T-helper 1 cell (primary cell): ENCODE measurements around the gene MET.
A peak's percentile ranks its signal among the peaks of the same experiment; 100 is the strongest.
"Not testable (repeated sequence)": the region's sequence is repeated elsewhere in the genome, so short reads cannot be mapped to it uniquely, and the experiment has no call there.

ENCODE experiments used
- DNase-seq, 5 donors: peaks; one replicate each; pipeline ENCODE4 v3.0.0-alpha.2; 2012 to 2020
- total RNA-seq, 4 donors: gene quantifications; one replicate each; lab custom pipeline; 2026; lab: John Stamatoyannopoulos, UW

Gene MET
- 0 to 0.12 (median 0.04) reads per million in 4 donors for total RNA-seq

- peak in 1 of 5 donors; percentile 40 for DNase-seq
Observed at GRCh38 chr7:116671681-116672595, at the start of gene MET. Gene MET (plus strand): TSS chr7:116672196. CDS start chr7:116699085, 26,889 bp downstream.

DNA sequence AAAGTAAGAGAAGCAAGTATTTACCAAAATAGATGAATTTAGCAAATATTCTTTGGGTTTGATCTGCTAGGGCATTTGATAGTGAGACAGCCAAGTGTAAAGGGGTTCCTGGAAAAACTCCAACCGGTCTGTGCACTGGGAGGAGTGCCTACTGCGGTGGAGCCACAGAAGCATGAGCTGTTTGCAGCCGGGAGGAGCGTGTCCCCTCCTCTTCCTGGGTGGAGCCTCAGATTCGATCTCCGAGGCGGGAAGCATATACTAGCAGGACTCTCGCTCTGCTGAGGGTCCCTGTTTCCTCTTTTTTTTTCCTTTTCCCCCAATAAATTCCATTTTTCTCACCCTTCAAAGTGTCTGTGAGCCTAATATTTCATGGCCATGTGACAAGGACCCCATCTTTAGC lies 45.1 kb upstream of the MET start:
- no peak for DNase-seq

DNA sequence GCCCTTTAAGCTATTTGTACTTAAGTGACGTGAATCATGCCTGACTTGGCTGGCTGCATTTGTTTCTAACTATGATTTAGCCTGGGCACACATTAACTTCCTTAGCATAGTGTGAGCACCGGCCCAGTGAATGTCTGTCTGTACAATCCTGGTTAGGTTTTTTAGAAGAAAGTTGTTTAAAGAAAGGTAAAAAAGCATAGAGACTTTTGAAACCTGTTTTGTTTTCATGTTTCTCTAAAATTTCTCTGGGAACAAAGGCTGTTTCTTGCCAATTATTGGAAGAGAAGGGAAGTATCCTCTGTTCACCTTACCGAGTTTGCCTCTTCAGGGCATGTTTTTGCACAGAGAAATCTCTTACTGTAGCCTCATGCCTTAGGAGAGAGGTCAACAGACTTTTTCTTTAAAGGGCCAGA lies 42.9 kb upstream of the MET start:
- DNase-seq, result no peak

DNA sequence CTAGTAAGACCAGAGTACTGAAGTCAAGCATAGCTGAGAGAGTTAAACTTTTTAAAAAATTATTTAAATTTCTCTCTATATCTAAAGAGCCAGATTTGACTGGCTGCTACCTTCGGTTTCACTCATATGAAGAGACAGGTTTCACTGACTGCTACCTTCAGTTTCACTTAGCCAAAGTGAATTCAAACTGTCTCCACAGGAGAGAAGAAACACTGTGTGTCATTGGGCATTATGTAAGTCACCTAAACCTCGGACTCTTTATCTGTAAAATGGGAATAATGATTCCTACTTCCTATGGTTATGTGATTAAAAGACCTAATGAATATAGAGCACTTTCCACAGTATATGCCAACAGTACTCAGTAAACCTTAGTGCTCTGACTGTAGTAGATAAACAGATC lies 41.6 kb upstream of the MET start:
- DNase-seq, result peak in 1 of 5 donors; percentile 8

DNA sequence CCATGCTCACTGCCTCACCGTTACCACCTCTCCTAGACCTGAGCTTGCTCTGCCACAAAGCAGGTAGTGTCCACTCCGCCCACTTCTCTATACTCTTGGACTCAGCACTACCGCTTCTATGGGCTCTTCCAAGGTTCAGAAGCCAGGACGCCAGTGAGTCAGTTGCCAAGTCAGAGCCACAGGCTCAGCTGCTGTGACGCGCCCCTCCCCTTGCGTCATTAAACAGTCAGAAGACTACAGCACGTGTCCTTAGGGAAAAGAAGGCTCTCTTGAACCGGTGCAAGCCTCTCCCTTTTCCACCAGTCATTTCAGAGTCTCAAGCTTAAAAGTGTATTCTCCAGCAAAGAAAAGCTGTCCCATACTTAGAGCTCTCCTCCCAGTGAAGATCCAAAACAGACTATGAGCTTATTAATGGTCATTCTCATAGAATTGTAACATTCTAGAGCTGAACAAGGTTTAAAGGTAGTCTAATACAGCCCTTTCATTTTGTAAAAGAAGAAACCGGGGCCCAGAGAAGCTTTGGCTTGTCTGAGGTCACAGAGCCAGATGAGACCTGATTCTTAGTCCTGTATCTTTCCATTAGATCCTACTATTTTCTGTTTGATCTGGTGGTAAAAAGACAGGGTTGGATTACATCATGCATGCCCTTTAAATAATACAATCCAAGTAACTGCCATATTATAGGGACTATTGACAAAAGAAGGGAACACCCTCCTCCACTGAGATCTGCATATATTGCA lies 40.9 kb upstream of the MET start:
- DNase-seq, result no peak

- DNase-seq, result no peak
Observed at GRCh38 chr7:116631676-116632075, 40.3 kb upstream of the MET start.

GRCh38 chr7:116632384-116632783 lies 39.6 kb upstream of the MET start:
- no peak for DNase-seq

DNA sequence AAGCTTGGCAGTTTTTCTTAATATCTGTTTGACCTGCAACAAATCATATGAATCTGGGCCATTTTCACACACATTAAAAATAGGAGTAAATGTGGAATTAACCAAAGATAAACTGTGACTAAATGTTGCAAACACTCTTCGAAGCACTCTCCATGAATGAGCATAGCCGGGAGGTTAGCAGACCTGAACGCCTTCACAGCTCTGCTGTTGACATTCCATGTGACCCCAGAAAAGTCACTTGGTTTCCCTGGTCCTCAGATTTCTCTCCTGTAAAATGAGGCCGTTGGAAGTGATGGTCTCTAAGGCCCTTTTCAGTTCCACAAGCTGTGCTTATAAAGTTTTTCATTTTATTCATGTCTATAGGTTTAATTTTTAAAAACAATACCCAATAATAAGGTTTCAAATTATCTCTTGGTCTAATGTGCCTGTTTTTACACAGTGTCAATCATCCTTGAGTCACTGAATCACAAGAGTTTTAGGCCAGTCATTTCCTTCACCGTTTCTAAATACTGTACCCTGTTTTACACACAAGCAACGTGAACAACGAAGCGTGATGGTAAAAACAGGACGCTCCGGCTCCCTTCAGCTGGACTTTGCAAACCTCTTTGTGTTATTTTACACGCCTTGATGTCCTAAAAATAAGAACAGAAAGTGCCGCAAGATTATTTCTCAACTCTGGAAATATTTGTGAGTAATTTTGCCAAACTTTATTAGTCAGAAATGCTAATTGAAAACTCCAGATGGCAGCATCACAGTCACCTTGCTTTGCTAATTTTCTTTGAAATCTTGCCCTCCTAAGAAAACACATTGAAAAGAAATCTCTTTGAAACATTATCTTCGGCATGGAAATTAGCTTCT lies 38.6 kb upstream of the MET start:
- DNase-seq, result no peak

DNA sequence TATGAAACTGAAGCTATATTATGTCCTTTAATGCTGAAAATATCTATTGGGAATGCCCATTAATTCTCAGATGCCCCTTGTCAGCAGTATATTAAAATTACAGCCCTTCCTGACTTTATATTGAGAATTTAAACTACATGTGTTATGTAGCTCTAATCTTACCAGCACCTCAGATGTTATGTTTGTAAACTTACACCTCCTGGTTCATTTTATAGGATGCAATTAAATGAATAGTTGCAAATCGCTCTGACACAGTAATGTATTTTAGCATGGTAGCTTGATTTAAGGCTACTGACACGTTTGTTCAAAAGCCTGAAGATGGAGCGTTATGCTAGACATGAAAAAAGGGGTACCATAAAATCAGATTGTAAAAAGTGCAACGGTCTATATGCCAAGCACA lies 35.0 kb upstream of the MET start:
- no peak for DNase-seq

GRCh38 chr7:116638592-116638991 lies 33.4 kb upstream of the MET start:
- not testable (repeated sequence) for DNase-seq

DNA sequence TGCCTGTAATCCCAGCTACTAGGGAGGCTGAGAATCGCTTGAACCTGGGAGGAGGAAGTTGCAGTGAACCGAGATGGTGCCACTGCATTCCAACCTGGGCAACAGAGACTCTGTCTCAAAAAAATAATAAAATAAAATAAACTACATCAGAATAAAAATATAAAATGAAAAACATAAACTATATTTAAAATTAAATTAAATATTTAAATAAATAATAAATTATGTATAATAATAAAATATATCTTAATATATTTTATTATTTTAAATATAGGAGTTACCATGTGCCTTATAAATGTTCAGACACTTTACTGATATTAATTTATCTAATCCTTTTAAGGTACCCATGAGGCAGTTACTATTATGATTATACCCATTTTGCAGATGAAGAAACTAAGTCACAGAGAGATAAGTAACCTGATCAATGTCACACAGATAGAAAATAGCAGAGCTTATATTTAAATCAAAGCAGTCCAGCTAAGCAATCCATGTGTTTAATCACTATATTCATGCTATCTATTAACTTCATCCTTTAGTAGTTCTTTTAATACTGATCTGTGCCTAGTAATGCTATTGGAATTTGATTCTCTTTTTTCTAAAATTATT lies 30.3 kb upstream of the MET start:
- DNase-seq, result no peak

DNA sequence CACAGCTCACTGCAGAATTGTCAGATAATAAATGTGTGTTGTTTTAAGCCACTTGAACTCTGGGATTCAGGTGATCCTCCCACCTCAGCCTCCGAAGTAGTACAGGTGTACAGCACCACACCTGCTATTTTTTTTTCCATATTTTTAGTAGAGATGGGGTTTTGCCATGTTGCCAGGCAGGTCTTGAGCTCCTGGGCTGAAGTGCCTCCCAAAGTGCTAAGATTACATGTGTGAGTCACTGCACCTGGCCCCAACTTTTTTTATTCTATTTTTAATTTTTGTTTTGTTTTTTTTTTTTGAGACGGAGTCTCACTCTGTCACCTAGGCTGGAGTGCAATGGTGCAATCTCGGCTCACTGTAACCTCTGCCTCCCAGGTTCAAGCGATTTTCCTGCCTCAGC lies 28.8 kb upstream of the MET start:
- not testable (repeated sequence) for DNase-seq

- DNase-seq, result no peak
Observed at GRCh38 chr7:116644628-116645027, 27.4 kb upstream of the MET start.

DNA sequence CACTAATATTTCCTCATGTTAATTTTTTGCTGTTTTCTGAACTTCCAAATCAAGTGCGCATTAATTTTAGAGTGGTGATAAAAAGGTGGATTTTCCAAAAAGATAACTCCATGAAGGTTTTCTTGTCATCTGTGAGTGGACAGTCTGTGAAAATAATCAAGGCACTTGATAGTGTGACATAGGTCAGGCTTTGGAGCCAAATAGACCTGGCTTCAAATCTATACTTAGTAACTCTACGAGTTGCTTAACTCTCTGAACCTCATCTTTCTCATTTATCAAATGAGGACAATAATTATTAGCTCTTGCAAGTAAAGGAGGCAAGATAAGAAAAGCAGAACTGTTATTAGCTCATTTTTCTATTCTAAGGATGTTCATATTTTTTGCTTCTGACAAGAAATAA lies 24.7 kb upstream of the MET start:
- no peak for DNase-seq

DNA sequence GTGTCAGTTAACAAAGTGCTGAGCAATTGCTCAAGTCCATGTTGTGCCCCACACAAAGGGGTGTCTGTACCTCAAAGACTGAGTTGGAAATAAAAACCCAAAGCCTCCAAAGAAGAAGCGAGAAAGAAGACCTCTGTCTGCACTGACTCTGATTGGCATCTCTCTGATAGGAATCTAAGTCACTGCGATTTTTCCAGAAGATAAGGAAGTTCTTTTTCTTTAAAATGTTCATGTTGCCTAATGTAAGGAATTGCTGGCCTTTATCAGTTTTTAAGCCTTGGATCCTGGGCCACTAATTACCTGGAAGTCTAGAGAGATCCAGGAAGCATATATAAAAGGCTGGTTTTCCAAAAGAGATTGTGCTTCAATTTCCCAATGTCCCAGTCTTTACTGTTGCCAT lies 24.1 kb upstream of the MET start:
- DNase-seq, result no peak

GRCh38 chr7:116650436-116650835 lies 21.6 kb upstream of the MET start:
- DNase-seq, result no peak

DNA sequence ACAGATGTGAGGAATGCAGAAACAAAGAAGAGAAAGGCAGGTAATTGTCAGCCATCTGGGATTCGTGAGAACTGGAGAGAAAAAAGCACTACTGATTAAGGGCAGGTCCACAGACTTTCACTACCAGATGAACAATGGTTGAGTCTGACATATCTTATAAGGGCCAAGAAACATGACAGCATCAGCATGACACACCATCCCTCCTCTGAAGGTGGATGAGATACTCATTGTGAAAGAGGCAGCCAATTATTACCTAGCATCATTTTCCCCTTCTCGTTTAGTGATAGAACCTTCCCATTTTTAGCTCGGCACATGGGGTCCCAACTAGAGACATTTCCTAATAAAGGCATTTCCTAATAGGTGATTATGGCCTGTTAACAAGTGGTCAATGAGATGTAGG lies 19.2 kb upstream of the MET start:
- DNase-seq, result no peak

- no peak for DNase-seq
Observed at GRCh38 chr7:116653204-116653603, 18.8 kb upstream of the MET start.

GRCh38 chr7:116653646-116654045 lies 18.4 kb upstream of the MET start:
- no peak for DNase-seq

GRCh38 chr7:116659248-116659647 lies 12.7 kb upstream of the MET start:
- DNase-seq, result not testable (repeated sequence)

DNA sequence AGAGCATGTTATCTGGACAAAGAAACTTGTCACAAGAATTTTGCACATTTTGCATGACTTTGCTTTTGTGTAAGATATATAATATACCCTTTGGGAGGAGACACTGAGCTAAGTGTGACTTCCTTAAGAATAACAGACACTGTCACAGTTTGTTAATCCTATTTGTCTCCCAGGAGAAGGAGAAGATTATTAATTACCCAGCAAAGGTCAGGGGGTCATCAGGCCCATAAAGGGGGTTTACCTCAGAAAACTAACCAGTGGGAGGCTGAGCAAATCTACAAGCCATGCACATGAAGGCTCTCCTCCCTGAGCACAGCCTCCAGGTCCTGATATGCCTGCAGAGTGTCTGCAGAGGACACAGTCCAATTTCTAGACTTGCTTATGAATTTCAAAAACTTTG lies 10.1 kb upstream of the MET start:
- no peak for DNase-seq

DNA sequence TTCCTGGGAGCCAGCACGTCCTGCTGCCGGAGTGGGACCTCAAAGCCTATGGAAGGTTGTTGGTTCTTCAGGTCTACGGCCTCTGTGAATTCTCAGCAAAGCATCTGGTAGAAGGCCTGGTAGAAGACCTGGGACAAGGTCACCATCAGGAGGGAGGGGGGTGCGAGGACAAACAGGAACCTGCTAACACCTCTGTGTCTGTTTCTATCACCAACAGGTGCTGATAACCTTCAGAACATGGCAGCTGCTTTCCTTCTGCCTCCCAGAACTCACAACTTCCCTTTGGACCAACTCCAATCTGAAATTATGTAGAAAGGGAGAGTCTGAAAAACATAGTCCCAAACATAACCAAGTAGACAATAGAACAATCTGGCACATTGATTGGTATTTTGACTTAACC lies 8.3 kb upstream of the MET start:
- DNase-seq, result no peak
